NOMO-1 (cell line): ENCODE results near the gene CORO6.

Source experiments
- DNase-seq, 2 experiments: peaks; one replicate each; lab custom pipeline; 2025; ENCODE audit not compliant: unreplicated experiment in 2 of 2; lab: John Stamatoyannopoulos, UW

CORO6 gene

DNA sequence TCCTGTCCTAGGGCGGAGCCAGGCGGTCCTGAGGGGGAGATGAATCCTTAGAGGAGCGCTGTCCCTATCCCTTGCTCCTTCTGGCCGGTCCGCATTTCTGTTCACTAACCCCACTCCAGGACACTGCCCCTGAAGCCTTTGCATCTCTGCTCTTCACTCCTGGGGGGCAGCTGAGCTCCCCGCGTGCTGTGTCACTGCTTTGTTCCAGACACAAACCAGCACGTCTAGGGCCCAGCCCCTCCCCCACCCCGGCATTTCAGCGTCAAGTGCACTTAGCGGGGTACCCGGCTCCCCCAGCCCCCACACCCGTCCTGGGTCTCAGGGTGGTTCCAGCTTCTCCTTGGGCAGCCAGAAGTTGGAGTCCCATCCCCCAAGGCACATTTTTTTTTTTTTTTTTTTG, 8.9 kb downstream of the CORO6 start:
- DNase-seq = no peak

DNA sequence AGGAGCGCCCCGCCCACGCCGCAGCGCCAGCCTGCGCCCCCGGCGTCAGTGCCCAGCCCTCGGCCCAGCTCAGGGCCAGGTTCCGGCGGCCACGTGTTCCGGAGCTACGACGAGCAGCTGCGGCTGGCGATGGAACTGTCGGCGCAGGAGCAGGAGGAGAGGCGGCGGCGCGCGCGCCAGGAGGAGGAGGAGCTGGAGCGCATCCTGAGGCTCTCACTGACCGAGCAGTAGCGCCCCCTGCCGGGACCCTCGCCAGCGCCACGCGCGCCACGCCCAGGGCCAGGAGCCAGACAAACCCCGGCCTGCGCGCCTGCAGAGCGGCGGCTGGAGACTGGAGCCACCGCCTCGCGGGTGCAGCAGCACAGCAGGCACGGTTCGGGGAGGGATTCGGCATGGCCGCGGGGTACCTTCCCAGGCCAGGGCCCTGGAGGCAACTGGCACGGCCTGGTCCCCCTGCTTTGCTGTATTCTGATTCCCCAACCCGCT, 9.3 kb downstream of the CORO6 start:
- DNase-seq = peak; percentile 70 to 90

DNA sequence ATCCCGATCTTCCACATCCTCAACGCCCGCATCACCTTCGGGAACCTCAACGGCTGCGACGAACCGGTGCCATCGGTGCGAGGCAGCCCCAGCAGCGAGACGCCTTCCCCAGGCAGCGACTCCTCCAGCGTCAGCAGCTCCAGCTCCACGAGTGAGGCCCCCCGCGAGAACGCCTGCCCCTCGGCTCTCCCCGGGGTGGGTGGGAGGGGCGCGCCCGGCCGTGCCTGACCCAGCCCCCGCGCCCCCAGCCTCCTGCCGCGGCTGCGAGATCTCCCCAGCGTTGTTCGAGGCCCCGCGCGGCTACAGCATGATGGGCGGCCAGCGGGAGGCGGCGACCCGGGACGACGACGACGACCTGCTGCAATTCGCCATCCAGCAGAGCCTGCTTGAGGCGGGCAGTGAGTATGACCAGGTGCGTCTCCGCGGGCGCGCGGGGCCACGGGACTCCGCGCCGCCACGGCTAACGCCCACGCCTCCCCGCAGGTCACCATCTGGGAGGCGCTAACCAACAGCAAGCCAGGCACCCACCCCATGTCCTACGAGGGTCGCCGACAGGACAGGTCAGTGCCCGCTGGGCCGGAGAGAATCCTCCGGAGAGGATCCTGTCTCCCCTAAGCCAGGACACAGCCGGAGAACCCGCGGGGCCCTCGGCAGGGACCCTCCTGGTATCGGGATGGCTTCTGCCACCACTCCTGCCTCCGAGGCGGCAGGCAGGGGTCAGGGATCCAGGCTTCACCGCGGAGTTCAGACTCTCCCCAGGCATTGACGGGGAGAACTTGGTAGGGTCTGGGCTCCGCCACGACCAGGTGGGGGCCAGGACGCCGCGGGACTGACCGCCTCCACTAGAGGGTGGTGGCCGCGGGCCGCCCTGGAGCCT, 10.1 kb downstream of the CORO6 start:
- DNase-seq = no peak

DNA sequence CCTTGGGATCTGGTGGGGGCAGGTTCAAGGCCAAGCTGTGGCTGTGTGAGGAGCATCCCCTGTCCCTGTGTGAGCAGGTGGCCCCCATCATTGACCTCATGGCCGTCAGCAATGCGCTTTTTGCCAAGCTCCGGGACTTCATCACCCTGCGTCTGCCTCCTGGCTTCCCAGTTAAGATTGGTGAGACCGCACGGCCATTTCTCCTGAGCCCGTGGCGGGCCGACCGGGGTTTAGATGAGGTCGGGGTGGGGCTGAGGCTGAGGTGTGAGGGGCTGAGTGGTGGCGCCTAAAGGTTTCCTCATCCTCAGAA, 10.7 kb downstream of the CORO6 start:
- no peak for DNase-seq

DNA sequence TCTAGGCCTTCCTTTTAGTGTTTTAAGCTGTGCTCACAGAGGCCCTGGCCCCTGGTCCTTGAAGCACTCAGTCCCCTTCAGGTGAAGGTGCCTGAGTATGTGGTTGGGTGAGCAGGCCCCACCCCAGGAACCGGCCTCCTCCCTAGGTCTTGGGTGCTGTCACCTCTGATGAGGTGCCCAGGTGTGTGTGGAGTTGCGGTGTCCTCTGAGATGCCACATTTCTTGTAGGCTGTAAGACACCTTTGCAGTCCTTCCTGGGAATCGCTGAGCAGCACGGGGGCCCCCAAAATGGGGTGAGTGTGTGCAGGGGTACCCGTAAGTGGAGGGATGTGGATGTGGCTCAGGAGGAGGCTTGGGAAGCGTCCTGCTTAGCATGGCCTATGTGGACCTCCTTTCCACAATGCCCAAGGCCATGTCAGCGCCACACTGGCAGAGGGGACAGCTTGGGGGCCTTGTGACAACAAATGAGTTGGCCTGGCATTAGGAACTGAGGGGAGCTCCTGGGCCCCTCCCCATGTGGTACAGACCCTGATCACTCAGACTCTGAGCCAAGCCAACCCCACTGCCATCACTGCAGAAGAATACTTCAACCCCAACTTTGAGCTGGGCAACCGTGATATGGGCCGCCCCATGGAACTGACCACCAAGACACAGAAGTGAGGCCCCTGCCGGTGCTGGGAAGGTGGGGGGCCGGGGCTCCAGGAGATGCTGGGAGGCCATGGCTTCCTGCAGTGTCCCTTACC, 11.2 kb downstream of the CORO6 start:
- DNase-seq = no peak

DNA sequence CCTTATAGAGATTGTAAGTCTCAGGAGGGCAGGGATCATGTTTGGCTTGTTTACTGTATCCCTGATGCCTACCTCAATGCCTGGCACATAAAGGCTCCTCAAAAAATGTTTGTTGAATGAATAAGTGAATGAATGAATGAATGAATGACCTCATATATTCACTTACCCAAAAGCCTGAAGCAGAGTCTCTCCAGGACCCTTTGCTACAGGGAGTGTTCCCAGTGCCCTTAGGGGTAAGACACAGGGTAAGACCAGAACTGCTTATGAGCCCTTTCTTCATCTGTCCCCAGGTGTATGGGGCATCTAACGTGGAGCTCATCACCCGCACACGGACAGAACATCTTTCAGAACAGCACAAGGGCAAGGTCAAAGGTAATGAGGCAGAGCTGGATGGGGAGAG, 12.3 kb downstream of the CORO6 start:
- DNase-seq = no peak

DNA sequence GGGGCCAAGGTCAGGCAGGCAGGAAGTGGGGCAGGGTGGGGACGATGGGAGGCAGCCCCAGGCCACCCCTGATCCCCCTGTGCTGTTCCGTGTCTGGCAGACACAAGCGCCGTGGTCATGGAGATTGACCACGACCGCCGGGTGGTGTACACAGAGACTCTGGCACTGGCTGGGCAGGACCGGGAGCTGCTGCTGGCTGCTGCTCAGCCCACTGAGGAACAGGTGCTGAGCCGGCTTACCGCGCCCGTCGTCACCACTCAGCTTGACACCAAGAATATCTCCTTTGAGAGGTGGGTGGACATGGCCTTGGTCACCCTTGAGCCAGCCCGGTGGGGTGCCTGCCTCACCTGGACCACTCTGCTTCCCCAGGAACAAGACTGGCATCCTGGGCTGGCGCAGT, 13.7 kb downstream of the CORO6 start:
- DNase-seq = no peak

DNA sequence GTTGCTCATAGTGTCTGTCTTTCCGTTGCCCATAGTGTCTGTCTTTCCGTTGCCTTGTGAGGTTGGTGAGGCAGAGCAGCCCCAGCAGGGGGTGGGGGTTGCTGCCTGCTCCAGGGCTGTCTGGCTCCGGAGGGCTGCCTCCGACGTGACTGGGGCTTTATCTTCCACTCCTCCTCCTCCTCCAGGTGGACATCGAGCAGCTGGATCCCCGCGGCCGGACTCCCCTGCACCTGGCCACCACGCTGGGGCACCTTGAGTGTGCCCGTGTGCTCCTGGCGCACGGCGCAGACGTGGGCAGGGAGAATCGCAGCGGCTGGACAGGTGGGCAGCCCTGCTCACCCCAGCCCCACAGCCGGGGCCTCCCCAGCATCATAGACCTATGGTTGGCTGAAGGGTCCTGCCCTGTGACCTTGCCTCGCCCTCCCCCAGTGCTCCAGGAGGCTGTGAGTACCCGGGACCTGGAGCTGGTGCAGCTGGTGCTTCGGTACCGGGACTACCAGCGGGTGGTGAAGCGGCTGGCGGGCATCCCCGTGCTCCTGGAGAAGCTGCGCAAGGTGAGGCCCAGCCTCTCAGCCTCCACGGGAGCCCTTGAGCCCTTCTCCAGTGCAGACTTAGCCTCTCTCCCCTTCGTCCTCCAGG, 15.0 kb downstream of the CORO6 start:
- DNase-seq = no peak

DNA sequence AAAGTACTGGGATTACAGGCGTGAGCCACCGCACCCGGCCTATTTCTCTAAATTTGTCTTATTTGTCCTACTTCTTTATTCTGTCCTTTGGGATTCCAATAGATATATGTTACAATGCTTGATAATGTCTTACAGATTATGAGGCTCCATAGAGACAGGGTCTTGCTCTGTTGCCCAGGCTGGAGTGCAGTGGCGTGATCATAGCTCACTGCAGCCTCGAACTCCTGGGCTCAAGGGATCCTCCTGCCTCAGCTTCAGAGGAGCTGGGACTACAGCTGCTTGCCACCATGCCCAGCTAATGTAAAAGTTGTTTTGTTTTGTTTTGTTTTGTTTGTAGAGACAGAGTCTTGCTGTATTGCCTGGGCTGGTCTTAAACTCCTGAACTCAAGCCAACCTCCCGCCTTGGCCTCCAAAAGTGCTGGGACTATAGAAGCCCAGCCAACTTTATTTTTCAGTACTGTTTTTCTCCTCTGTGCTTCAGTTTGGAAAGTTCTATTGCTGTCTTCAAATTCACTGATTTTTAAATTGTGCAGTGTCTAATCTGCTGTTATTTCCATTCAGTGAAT, 19.5 kb downstream of the CORO6 start:
- no peak for DNase-seq

DNA sequence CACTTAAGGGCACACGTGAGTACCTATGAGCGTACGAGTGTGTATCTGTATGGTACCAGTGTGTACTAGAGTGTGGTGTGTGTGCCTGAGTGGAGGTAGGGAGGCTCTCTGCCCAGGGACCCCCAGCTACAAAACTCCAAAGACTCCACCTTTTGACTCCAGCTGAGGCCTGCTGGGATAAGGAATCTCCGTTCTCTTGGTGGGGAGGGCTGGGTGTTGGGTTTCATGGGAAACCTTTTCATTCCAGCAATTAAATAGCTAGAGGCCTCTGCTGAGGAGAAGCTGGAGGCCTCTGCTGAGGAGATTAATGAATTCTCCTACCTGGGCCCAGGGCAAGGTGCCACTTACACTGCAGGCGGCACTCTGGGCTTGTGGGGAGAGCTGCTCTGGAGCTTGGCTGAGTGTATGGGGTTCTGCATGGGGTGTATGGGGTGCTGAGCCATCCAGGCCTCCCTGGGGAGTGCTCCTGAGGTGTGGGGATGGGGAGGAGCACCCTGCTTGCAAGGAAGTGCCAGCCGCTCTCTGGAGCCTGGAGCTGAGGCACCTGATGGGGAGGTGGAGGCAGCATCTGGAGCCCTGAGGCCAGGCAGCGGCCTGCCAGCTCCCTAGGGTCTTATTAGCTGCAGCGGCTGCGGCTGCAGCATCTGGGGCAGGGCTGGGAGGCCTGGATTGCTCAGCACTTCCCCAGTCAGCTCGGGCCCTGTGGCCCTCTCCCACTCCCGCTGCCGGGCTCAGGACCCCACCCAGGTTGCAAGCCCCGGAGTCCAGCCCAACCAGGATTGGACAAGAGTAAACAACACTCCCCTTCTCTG, 25.1 kb downstream of the CORO6 start:
- no peak for DNase-seq

DNA sequence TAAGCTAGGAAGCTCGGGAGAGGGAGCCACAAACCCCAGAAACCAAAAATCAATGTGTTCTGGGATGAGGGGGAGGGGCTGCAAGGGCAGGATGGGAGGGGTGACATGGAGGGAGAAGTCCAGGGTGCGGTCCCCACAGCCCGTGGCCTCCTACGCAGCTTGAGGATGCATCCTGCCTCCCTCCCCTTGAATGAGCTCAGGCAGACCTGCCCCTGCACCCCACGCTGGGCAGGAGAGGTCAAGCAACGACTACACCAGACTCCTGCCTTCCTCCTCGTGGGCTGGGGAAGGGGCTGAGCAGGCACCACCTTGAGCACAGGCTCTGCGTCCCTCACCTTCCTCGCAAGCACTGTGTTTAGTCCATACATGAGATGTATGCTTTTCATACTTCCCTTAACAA, 25.9 kb downstream of the CORO6 start:
- no peak for DNase-seq

DNA sequence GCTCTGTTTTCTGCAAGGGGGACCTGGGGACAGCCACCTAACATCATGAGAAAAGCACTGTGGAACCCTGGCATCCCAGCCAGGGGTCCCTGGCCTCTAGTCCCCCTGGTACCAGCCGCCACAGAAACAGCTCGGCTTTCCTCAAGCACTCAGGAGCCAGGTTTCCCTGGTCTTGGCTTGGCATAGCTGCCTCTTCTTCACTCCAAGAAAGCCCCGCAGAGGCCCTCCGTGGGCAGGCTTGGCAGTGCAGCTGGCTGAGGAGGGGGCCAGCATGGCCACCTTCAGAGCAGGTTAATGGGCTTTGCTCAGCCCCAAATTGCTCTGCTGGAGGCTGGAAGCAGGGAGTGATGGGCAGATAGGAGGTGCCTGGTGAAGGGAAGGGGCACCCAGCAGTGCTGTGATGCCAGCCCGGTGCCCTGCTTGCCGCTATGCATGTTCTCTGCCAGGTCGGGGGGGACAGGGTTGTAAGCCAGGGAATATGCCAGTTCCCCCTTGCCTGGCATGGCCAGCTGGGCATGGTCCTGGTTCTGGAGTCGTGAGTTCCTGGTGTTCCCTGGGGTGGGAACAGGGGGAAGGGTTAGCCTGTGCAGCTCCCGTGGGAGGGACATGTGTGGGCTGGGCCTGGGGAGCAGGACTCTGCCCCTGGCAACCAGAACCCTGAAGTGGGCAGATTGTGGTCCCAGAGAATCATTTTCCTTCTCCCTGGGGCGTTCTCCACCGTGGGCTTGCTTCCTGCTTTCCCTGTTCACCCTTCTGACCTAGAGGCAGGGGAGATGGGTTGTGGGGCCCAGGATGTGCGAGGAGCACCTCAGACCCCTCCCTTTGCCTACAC, 26.6 kb downstream of the CORO6 start:
- no peak for DNase-seq

DNA sequence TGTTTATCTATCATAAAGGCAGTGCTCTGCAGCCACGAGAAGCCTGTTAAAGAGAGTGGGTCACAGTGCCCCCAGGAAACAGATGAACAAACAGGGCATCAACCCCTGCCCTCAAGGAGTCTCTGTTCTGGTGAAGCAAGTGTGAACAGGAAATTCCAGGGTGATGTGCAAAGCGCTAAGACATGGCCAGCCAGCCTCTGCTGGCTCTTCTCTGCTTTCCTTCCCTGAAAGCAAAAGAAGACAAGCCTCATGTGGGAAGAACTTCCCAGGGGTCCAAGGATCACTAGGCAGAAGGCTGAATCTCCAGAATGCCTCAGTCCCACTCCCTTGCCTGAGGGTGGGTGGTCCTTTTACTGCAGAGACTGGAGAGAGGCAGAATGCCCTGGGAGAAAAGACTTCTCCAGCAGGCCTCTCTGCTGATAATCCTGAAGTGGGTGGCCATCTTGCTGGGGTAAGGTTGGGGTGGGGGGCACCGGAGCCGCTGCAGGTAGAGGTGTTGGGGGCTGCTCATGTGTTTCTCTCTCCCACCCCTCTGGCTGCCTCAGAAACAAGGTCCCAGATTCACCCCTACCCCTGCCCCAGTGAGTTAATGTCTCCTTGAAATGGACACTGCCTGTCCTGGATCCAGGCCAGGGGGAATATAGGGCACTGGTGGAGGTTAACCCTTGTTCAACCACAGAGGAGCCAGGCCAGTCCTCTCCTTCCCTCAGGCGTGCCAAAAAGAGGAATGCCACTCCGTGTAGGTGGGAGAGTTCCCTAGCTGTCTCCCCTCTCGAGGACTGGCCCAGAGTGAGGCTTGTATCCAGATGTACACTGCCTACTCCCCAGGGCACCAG, 27.4 kb downstream of the CORO6 start:
- DNase-seq = no peak

DNA sequence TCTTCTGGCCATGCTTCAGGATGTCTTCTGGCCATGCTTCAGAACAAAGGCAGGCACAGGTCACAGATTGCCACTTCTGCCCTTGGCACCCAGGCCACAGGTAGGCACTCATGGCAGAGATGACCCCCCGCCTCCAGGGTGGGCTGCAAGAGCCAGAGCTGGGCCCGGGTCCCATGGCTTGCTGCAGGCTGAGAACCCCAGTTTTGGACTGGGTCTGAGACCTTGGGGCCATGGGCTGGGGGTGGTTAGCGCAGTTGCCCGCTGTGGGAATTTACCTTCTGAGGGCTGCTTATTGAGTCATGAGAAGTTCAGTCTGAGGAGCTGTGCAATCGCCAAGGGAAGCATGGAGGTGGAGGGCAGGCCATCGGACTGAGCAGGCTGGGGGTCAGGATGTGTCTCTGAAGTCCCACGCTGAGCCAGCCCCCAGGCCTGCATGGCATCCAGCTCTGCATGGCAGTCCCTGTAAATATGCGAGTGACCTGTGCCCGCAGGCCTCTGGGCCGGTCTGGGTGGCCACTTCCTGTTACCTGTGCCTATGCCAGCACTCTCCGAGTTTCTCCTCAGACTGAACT, 28.1 kb downstream of the CORO6 start:
- no peak for DNase-seq

DNA sequence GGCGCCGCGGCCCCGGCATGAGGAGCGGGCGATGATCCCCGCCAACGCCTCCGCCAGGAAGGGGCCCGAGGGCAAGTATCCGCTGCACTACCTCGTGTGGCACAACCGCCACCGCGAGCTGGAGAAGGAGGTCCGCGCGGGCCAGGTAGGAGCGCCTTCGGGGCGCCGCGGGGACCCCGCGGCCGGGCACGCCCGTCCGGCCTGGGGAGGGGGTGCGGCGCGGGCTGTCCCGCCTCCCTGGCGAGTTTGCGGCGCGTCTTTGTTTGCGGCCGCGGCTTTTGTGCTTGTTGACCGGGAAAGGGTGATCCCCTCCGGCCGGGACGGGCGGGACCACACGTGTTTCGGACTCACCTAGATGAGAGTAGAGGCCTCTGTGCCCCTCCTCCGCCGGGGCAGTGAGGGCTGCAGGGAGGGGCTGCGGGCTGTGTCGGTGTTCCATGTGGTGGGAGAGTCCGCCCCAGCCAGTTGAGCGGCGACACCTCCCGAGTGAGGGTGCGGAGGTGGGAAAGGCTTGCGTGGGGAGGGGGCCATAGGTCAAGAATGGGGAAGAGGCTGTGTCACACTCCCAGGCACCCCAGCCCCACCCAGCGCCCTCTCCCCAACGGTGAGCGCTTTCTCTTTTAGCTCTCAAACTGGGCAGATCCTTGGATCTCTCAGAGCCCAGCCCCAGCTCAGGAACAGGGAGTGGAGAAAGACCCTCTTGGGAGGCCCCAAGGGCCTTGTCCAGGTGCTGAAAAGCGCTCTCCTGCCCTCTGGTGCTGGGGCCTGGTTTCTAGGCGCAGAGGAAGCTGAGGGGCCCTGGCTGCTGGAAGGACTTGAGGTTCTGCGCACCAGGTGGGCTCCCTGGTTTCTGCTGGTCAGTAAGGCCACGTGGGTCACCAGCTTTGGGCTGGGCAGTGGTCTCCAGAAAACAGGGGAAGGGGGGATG, 28.9 kb downstream of the CORO6 start:
- peak; percentile 26 to 29 for DNase-seq

DNA sequence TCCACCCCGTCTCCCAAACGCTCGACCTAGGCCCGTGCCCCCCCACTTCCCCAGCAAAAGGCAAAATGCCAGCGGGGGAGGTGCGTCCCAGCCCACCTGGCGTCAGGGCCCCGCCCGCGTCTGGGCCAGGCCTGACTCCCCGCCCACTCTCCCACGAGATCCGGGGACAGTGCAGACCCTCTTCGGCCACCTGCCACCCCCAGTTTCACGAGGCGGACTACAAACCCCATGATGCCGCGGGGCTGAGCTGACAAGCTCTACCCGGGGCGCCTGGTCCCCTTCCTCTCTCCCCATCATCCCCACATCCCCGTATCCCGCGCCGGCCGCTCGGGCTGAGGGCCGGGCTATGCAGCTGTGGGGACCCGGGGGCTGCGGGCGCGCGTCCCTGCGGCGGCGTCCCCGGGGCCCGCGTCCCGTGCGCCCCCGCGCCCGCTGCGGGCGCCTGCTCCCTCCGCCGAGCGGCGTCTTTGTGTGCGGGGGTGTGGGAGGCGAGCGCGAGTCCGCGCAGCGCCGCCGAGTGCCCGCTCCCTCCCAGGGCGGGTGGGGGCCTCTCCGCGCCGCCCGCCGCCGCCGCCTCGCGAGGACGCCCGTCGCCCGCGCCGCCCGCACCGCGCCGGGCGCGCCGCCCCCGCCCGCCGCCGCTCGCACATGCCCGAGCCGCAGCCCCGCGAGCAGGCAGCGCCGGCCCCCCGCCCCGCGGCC, 29.7 kb downstream of the CORO6 start, which contains the start of gene ANKRD13B:
Gene ANKRD13B (plus strand): TSS at position 283 of the 702 bp plus-strand sequence. CDS start 490 bp downstream, outside the sequence.
- peak in 1 of 2 experiments; percentile 13 for DNase-seq
